GM23338 (cell line): ENCODE data around the gene CLDN10. TPM values are rescaled to one million over a fixed set of nuclear protein-coding genes. Genes with fewer than 3 reads are reported as not detected.

Source experiments
- ATAC-seq: fragments of 200-7000 bp; cut with Tn5 transposase; 3 replicates; pipeline ENCODE4 v1.9.1; 2020
- DNase-seq: peaks from one replicate; pipeline ENCODE4 v3.0.0-alpha.2; 2015; ENCODE audit warnings: low spot score
- H2AFZ ChIP-seq: fragments of 200-600 bp; sonication (generic); 2 replicates; pipeline ENCODE4 v1.8.0; 2016; ENCODE audit warnings: antibody characterized with exemption, mild to moderate bottlenecking, moderate library complexity
- H3F3A ChIP-seq: fragments of 200-600 bp; sonication (generic); replicated peaks from 2 replicates; pipeline ENCODE4 v1.8.0; 2017; ENCODE audit warnings: antibody characterized with exemption, mixed run types, low read depth
- H3K27ac ChIP-seq: fragments of 200-600 bp; sonication (generic); 2 replicates; pipeline ENCODE4 v1.6.1; 2016; ENCODE audit warnings: low read depth
- H3K27me3 ChIP-seq: fragments of 200-600 bp; sonication (generic); 2 replicates; pipeline ENCODE4 v1.8.0; 2016; ENCODE audit warnings: mild to moderate bottlenecking, mixed run types, moderate library complexity; ENCODE audit not compliant: insufficient read depth
- H3K36me3 ChIP-seq: fragments of 200-600 bp; sonication (generic); 2 replicates; pipeline ENCODE4 v1.8.0; 2016; ENCODE audit warnings: mild to moderate bottlenecking; ENCODE audit not compliant: insufficient read depth
- H3K4me1 ChIP-seq: fragments of 200-600 bp; sonication (generic); 2 replicates; pipeline ENCODE4 v1.8.0; 2016; ENCODE audit warnings: mild to moderate bottlenecking, moderate library complexity; ENCODE audit not compliant: insufficient read depth
- H3K4me2 ChIP-seq: fragments of 200-600 bp; sonication (generic); 2 replicates; pipeline ENCODE4 v1.7.1; 2017; ENCODE audit warnings: mixed run types
- H3K4me3 ChIP-seq: fragments of 200-600 bp; sonication (generic); 2 replicates; pipeline ENCODE4 v1.6.1; 2016; ENCODE audit warnings: mixed run types
- H3K79me2 ChIP-seq: fragments of 200-600 bp; sonication (generic); replicated peaks from 2 replicates; pipeline ENCODE4 v1.8.0; 2017; ENCODE audit warnings: mild to moderate bottlenecking; ENCODE audit not compliant: insufficient read depth
- H3K9me2 ChIP-seq: fragments of 200-600 bp; sonication (generic); 2 replicates; pipeline ENCODE4 v1.8.0; 2017; ENCODE audit not compliant: insufficient read depth
- H4K20me1 ChIP-seq: fragments of 200-600 bp; sonication (generic); replicated peaks from 2 replicates; pipeline ENCODE4 v1.8.0; 2017; ENCODE audit warnings: mild to moderate bottlenecking; ENCODE audit not compliant: insufficient read depth
- H3K27ac Mint-ChIP-seq: 2 replicates; pipeline ENCODE4 v1.8.0; 2020; ENCODE audit warnings: inconsistent platforms, mild to moderate bottlenecking, moderate library complexity, mixed read lengths
- H3K27me3 Mint-ChIP-seq: 3 replicates; pipeline ENCODE4 v1.8.0; 2022; ENCODE audit warnings: low read depth, mild to moderate bottlenecking, moderate library complexity, mixed read lengths, inconsistent platforms; ENCODE audit not compliant: insufficient read depth, poor library complexity
- H3K36me3 Mint-ChIP-seq: 3 replicates; pipeline ENCODE4 v1.8.0; 2021; ENCODE audit warnings: low read depth, mild to moderate bottlenecking, inconsistent platforms, moderate library complexity, mixed read lengths
- H3K4me1 Mint-ChIP-seq: 3 replicates; pipeline ENCODE4 v1.8.0; 2020; ENCODE audit warnings: mild to moderate bottlenecking, inconsistent platforms, mixed read lengths
- H3K4me3 Mint-ChIP-seq: 3 replicates; pipeline ENCODE4 v1.8.0; 2021; ENCODE audit warnings: moderate library complexity, mild to moderate bottlenecking, inconsistent platforms, mixed read lengths
- H3K9me3 Mint-ChIP-seq: 3 replicates; pipeline ENCODE4 v1.8.0; 2020; ENCODE audit warnings: moderate library complexity, mild to moderate bottlenecking, inconsistent platforms, mixed read lengths
- CREB1 ChIP-seq: fragments of 250-450 bp; sonication (Bioruptor Pico); IDR thresholded peaks from 2 replicates; pipeline ENCODE4 v1.5.0; 2020; ENCODE audit warnings: low read depth, mild to moderate bottlenecking, moderate library complexity
- EZH2 ChIP-seq: fragments of 200-600 bp; sonication (generic); IDR thresholded peaks from one replicate; pipeline ENCODE4 v1.8.0; 2017; ENCODE audit warnings: antibody characterized with exemption, mild to moderate bottlenecking, low read depth; ENCODE audit not compliant: unreplicated experiment
- EZH2phosphoT487 ChIP-seq: fragments of 200-600 bp; sonication (generic); IDR thresholded peaks from one replicate; pipeline ENCODE4 v1.8.1; 2018; ENCODE audit warnings: antibody characterized with exemption; ENCODE audit not compliant: unreplicated experiment
- JUNB ChIP-seq: IDR thresholded peaks from one replicate; pipeline ENCODE4 v1.6.1; 2016; ENCODE audit warnings: antibody characterized with exemption; ENCODE audit not compliant: unreplicated experiment
- NANOG ChIP-seq: IDR thresholded peaks from 2 replicates; pipeline ENCODE4 v1.6.1; 2016; ENCODE audit warnings: antibody characterized with exemption, borderline replicate concordance
- POLR2AphosphoS5 ChIP-seq: IDR thresholded peaks from 2 replicates; pipeline ENCODE4 v1.6.1; 2016; ENCODE audit warnings: antibody characterized with exemption, low read depth
- STAT1 ChIP-seq: IDR thresholded peaks from one replicate; pipeline ENCODE4 v1.6.1; 2016; ENCODE audit warnings: antibody characterized with exemption; ENCODE audit not compliant: unreplicated experiment
- ZNF114 ChIP-seq: fragments of 250-450 bp; sonication (Bioruptor Pico); IDR thresholded peaks from 2 replicates; pipeline ENCODE4 v1.5.0; 2020; ENCODE audit warnings: mild to moderate bottlenecking, moderate library complexity
- ZNF331 ChIP-seq: fragments of 250-450 bp; sonication (Bioruptor Pico); IDR thresholded peaks from 2 replicates; pipeline ENCODE4 v1.5.0; 2020; ENCODE audit warnings: low read depth, mild to moderate bottlenecking, moderate library complexity
- polyA plus RNA-seq: library from polyadenylated mRNA; unstranded; fragments of >200 nt; fragmentation: Nextera tagmentation; extraction: Ambion mirVana; gene quantifications from 2 replicates; pipeline ENCODE4 v1.2.1, GENCODE V29; 2016
- total RNA-seq: library from RNA; depleted of rRNA; stranded (reverse); fragments of >200 nt; shearing (Covaris generic); gene quantifications from 2 replicates; pipeline ENCODE4 v1.2.3, GENCODE V29; 2014
- TF ChIP-seq, protein P1 (sequence below): fragments of 250-450 bp; sonication (Bioruptor Pico); IDR thresholded peaks from 2 replicates; pipeline ENCODE4 v1.5.0; 2020; ENCODE audit warnings: mild to moderate bottlenecking, moderate library complexity
- TF ChIP-seq, protein P2 (sequence below): IDR thresholded peaks from one replicate; pipeline ENCODE4 v1.6.1; 2018; ENCODE audit warnings: antibody characterized with exemption; ENCODE audit not compliant: unreplicated experiment
- TF ChIP-seq, protein P3 (sequence below): IDR thresholded peaks from 2 replicates; pipeline ENCODE4 v1.6.1; 2016; ENCODE audit warnings: antibody characterized with exemption
- TF ChIP-seq, protein P4 (sequence below), 2 experiments: fragments of 200-600 bp in 1 of 2; sonication (generic) in 1 of 2; conservative IDR thresholded peaks; 2 replicates each; pipeline versions ENCODE4 v1.5.1 to v1.6.1; 2016 to 2017; ENCODE audit warnings: antibody characterized with exemption in 2 of 2, low read depth in 2 of 2, mild to moderate bottlenecking in 2 of 2, moderate library complexity in 1 of 2

CLDN10 gene
- total and polyA plus RNA-seq, 2 experiments from 2014 or later: 34.7 to 65.9 TPM

DNA sequence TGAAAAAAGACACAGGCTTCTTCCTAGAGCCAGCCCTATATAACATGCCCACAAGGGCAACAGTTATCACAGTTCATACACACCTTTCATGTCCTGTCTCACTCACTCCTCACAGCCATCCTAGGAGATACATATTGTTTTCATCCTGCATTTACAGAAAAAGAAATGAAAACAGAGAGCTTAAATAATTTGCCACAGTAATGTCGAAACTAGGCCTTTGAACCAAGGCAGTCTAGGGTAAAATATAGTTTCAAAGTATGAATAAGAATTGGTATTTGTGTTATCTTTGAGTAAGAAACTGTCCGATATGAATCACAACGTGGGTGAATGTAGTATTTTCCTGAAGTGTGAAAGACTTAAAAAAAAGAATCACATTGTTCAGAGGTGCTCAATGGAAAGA lies 26.8 kb downstream of the CLDN10 start:
- Mint-ChIP-seq H3K27me3 (peaks cover 2% of the 10 kb centered on the region), H3K4me1 (no peaks in the 10 kb centered on the region), H3K4me3 (no peak overlapping the region), H3K36me3 (peaks cover 38% of the 10 kb centered on the region), H3K9me3 (no peaks in the 10 kb centered on the region), H3K27ac (no peak overlapping the region)
- no peak overlapping the region for H3K27ac ChIP-seq
- H3K79me2 ChIP-seq: no peaks in the 10 kb centered on the region
- 0 out of 2 replicates have a peak, but pooled peaks cover 5% of the 10 kb centered on the region for H4K20me1 ChIP-seq
- H3K4me1 ChIP-seq: no peaks in the 10 kb centered on the region
- H3K36me3 ChIP-seq: peaks cover 12% of the 10 kb centered on the region
- no peak overlapping the region for H3K4me3 ChIP-seq
- no peak overlapping the region for H2AFZ ChIP-seq
- no peaks in the 10 kb centered on the region for H3F3A ChIP-seq
- no peaks in the 10 kb centered on the region for H3K27me3 ChIP-seq
- DNase-seq (no peak), ATAC-seq (no peak)
- no peaks in the 10 kb centered on the region for H3K9me2 ChIP-seq
- H3K4me2 ChIP-seq: no peak overlapping the region
- TF ChIP-seq EZH2 (no peak), STAT1 (no peak), EZH2phosphoT487 (no peak), ZNF331 (no peak), ZNF114 (CRISPR knock-in tag) (no peak), NANOG (no peak), JUNB (no peak), POLR2AphosphoS5 (no peak), CREB1 (no peak)
- TF ChIP-seq, protein P1, sequence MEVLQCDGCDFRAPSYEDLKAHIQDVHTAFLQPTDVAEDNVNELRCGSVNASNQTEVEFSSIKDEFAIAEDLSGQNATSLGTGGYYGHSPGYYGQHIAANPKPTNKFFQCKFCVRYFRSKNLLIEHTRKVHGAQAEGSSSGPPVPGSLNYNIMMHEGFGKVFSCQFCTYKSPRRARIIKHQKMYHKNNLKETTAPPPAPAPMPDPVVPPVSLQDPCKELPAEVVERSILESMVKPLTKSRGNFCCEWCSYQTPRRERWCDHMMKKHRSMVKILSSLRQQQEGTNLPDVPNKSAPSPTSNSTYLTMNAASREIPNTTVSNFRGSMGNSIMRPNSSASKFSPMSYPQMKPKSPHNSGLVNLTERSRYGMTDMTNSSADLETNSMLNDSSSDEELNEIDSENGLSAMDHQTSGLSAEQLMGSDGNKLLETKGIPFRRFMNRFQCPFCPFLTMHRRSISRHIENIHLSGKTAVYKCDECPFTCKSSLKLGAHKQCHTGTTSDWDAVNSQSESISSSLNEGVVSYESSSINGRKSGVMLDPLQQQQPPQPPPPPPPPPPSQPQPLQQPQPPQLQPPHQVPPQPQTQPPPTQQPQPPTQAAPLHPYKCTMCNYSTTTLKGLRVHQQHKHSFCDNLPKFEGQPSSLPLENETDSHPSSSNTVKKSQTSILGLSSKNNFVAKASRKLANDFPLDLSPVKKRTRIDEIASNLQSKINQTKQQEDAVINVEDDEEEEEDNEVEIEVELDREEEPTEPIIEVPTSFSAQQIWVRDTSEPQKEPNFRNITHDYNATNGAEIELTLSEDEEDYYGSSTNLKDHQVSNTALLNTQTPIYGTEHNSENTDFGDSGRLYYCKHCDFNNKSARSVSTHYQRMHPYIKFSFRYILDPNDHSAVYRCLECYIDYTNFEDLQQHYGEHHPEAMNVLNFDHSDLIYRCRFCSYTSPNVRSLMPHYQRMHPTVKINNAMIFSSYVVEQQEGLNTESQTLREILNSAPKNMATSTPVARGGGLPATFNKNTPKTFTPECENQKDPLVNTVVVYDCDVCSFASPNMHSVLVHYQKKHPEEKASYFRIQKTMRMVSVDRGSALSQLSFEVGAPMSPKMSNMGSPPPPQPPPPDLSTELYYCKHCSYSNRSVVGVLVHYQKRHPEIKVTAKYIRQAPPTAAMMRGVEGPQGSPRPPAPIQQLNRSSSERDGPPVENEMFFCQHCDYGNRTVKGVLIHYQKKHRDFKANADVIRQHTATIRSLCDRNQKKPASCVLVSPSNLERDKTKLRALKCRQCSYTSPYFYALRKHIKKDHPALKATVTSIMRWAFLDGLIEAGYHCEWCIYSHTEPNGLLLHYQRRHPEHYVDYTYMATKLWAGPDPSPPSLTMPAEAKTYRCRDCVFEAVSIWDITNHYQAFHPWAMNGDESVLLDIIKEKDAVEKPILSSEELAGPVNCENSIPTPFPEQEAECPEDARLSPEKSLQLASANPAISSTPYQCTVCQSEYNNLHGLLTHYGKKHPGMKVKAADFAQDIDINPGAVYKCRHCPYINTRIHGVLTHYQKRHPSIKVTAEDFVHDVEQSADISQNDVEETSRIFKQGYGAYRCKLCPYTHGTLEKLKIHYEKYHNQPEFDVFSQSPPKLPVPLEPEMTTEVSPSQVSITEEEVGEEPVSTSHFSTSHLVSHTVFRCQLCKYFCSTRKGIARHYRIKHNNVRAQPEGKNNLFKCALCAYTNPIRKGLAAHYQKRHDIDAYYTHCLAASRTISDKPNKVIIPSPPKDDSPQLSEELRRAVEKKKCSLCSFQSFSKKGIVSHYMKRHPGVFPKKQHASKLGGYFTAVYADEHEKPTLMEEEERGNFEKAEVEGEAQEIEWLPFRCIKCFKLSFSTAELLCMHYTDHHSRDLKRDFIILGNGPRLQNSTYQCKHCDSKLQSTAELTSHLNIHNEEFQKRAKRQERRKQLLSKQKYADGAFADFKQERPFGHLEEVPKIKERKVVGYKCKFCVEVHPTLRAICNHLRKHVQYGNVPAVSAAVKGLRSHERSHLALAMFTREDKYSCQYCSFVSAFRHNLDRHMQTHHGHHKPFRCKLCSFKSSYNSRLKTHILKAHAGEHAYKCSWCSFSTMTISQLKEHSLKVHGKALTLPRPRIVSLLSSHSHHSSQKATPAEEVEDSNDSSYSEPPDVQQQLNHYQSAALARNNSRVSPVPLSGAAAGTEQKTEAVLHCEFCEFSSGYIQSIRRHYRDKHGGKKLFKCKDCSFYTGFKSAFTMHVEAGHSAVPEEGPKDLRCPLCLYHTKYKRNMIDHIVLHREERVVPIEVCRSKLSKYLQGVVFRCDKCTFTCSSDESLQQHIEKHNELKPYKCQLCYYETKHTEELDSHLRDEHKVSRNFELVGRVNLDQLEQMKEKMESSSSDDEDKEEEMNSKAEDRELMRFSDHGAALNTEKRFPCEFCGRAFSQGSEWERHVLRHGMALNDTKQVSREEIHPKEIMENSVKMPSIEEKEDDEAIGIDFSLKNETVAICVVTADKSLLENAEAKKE (CRISPR knock-in tag): no peak
- TF ChIP-seq, protein P2, sequence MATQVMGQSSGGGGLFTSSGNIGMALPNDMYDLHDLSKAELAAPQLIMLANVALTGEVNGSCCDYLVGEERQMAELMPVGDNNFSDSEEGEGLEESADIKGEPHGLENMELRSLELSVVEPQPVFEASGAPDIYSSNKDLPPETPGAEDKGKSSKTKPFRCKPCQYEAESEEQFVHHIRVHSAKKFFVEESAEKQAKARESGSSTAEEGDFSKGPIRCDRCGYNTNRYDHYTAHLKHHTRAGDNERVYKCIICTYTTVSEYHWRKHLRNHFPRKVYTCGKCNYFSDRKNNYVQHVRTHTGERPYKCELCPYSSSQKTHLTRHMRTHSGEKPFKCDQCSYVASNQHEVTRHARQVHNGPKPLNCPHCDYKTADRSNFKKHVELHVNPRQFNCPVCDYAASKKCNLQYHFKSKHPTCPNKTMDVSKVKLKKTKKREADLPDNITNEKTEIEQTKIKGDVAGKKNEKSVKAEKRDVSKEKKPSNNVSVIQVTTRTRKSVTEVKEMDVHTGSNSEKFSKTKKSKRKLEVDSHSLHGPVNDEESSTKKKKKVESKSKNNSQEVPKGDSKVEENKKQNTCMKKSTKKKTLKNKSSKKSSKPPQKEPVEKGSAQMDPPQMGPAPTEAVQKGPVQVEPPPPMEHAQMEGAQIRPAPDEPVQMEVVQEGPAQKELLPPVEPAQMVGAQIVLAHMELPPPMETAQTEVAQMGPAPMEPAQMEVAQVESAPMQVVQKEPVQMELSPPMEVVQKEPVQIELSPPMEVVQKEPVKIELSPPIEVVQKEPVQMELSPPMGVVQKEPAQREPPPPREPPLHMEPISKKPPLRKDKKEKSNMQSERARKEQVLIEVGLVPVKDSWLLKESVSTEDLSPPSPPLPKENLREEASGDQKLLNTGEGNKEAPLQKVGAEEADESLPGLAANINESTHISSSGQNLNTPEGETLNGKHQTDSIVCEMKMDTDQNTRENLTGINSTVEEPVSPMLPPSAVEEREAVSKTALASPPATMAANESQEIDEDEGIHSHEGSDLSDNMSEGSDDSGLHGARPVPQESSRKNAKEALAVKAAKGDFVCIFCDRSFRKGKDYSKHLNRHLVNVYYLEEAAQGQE: no peak
- TF ChIP-seq, protein P3, sequence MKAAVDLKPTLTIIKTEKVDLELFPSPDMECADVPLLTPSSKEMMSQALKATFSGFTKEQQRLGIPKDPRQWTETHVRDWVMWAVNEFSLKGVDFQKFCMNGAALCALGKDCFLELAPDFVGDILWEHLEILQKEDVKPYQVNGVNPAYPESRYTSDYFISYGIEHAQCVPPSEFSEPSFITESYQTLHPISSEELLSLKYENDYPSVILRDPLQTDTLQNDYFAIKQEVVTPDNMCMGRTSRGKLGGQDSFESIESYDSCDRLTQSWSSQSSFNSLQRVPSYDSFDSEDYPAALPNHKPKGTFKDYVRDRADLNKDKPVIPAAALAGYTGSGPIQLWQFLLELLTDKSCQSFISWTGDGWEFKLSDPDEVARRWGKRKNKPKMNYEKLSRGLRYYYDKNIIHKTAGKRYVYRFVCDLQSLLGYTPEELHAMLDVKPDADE: no peak
- TF ChIP-seq, protein P4, sequence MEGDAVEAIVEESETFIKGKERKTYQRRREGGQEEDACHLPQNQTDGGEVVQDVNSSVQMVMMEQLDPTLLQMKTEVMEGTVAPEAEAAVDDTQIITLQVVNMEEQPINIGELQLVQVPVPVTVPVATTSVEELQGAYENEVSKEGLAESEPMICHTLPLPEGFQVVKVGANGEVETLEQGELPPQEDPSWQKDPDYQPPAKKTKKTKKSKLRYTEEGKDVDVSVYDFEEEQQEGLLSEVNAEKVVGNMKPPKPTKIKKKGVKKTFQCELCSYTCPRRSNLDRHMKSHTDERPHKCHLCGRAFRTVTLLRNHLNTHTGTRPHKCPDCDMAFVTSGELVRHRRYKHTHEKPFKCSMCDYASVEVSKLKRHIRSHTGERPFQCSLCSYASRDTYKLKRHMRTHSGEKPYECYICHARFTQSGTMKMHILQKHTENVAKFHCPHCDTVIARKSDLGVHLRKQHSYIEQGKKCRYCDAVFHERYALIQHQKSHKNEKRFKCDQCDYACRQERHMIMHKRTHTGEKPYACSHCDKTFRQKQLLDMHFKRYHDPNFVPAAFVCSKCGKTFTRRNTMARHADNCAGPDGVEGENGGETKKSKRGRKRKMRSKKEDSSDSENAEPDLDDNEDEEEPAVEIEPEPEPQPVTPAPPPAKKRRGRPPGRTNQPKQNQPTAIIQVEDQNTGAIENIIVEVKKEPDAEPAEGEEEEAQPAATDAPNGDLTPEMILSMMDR (conservative IDR thresholded peaks at IDR 0.05; ENCODE audit: low read depth in 2 of 2): no peak
